SJSA1 (cell line): Measurements from ENCODE around the gene CEP135. TPM values are rescaled to one million over a fixed set of nuclear protein-coding genes. Genes with fewer than 3 reads are reported as not detected.
A peak's percentile ranks its signal among the peaks of the same experiment; 100 is the strongest.

Experiments used
- DNase-seq, 2 experiments: peaks; one replicate each; pipeline ENCODE4 v3.0.0-alpha.2; 2015 to 2020; ENCODE audit warnings: low spot score in 2 of 2, low read depth in 1 of 2
- H3K27ac ChIP-seq: fragments of 250-450 bp; sonication (Bioruptor Pico); 2 replicates; pipeline ENCODE4 v1.5.1; 2020; ENCODE audit warnings: mild to moderate bottlenecking, moderate library complexity
- H3K27me3 ChIP-seq: fragments of 250-450 bp; sonication (Bioruptor Pico); replicated peaks from 2 replicates; pipeline ENCODE4 v1.5.1; 2020; ENCODE audit warnings: mild to moderate bottlenecking, moderate library complexity
- H3K36me3 ChIP-seq: fragments of 250-450 bp; sonication (Bioruptor Pico); 2 replicates; pipeline ENCODE4 v1.5.1; 2020; ENCODE audit warnings: mild to moderate bottlenecking
- H3K4me1 ChIP-seq: fragments of 250-450 bp; sonication (Bioruptor Pico); replicated peaks from 2 replicates; pipeline ENCODE4 v1.6.1; 2021; ENCODE audit warnings: mild to moderate bottlenecking
- H3K4me3 ChIP-seq: fragments of 250-450 bp; sonication (Bioruptor Pico); 2 replicates; pipeline ENCODE4 v1.5.1; 2020; ENCODE audit warnings: mild to moderate bottlenecking
- H3K9me3 ChIP-seq: fragments of 250-450 bp; sonication (Bioruptor Pico); replicated peaks from 2 replicates; pipeline ENCODE4 v1.5.1; 2020; ENCODE audit warnings: mild to moderate bottlenecking
- total RNA-seq: library from RNA; depleted of rRNA; stranded (reverse); fragments of >200 nt; shearing (Covaris generic); gene quantifications from 2 replicates; pipeline ENCODE4 v1.2.3, GENCODE V29; 2014; rRNA removed

Gene CEP135, protein sequence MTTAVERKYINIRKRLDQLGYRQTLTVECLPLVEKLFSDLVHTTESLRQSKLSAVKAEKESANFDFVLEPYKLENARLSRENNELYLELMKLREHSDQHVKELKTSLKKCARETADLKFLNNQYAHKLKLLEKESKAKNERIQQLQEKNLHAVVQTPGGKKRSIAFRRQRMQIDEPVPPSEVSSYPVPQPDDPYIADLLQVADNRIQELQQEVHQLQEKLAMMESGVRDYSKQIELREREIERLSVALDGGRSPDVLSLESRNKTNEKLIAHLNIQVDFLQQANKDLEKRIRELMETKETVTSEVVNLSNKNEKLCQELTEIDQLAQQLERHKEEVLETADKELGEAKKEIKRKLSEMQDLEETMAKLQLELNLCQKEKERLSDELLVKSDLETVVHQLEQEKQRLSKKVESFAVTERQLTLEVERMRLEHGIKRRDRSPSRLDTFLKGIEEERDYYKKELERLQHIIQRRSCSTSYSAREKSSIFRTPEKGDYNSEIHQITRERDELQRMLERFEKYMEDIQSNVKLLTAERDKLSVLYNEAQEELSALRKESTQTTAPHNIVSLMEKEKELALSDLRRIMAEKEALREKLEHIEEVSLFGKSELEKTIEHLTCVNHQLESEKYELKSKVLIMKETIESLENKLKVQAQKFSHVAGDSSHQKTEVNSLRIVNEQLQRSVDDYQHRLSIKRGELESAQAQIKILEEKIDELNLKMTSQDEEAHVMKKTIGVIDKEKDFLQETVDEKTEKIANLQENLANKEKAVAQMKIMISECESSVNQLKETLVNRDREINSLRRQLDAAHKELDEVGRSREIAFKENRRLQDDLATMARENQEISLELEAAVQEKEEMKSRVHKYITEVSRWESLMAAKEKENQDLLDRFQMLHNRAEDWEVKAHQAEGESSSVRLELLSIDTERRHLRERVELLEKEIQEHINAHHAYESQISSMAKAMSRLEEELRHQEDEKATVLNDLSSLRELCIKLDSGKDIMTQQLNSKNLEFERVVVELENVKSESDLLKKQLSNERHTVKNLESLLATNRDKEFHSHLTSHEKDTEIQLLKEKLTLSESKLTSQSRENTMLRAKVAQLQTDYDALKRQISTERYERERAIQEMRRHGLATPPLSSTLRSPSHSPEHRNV
- 11.5 and 14.0 TPM in 2 replicates for total RNA-seq

DNA sequence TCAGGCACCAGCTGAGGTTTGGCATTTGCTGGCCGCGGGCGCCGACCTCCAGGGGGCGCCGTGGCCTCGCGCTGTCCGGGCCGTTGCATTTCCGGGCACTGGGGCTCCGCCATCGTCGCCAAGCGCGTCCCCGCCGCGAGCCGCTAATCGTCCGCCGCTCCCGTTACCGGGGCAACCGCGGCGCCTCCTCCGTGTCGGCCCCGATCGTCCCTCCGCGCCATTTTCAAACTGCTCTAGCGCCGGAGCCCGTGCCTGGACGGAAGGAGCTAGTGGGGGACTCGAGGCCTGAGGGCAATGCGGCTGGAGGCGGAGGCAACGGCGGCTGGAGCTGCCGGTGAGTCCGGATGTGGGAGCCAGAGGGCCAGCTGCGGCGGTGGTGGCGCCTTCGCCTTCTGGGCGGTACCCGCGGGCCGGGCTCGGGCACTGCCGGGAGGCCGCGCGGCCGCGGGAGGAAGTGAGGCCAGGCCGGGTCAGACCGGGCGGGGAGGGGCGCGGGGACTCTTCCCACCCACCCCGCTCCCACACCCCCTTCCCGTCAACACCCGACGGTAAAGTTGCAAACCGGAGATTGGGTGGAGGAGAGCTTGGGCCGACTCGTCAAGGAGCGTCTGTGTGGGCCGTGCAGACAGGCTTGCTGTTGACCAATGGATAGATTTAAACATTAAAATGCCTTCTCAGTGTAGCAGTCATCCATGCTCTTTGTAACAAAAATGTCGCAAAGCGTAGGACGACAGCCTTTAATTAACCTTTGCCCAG lies at the start of gene CEP135:
Gene CEP135, plus strand, starts transcription at position 220 of the 756 bp plus-strand sequence. CDS start 3,186 bp downstream, outside the sequence.
- peak; percentile 91 to 97 for DNase-seq
- Histone ChIP-seq H3K27me3 (no peaks in the 10 kb centered on the region), H3K27ac (peak within 1 kb of the TSS; percentile 100), H3K9me3 (no peaks in the 10 kb centered on the region), H3K36me3 (peaks cover 35% of the 10 kb centered on the region), H3K4me1 (peaks cover 34% of the 10 kb centered on the region), H3K4me3 (peak within 1 kb of the TSS; percentile 90)

DNA sequence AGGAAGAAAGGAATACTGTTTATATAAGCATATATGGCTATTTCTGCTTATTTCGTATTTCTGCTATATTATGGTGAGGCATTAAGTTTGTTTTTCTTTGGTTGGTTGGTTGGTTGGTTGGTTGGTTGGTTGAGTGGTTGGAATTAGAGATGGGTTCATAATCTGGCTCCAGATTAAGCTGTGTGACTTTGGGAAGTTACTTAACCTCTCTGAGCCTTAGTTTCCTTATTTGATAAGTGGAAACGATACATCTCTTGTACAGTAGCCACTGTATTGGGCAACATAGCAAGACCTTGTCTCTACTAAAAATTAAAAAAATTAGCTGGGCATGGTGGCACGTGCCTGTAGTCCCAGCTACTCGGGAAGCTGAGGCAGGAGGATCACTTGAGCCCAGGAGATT lies 46.1 kb upstream of the CEP135 start:
- Histone ChIP-seq H3K36me3 (peaks cover 33% of the 10 kb centered on the region), H3K4me1 (no peaks in the 10 kb centered on the region; the same call in 1 of the 2 replicates), H3K27me3 (no peaks in the 10 kb centered on the region), H3K4me3 (no peak overlapping the region), H3K27ac (no peak overlapping the region), H3K9me3 (no peaks in the 10 kb centered on the region)
- no peak for DNase-seq

DNA sequence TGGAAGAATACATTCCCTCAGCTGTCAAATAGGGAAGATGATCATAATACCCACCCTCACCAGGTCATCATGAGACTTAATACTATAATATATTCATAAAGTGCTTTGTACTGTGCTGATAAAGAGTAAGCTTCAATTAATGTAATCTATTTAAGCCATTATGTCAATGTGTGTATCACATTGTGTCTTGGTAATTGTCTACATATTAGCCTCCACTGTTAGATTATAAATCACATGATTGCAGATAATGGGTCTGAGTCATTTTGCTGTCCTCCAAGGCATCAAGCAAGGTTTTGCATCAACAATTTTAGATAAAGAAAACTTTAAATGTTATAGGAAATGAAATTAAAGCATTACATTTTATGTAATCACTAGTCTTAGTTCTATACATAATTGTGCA lies 45.2 kb upstream of the CEP135 start:
- Histone ChIP-seq H3K4me3 (no peak overlapping the region), H3K9me3 (no peaks in the 10 kb centered on the region), H3K36me3 (peaks cover 33% of the 10 kb centered on the region), H3K27ac (no peak overlapping the region), H3K4me1 (no peaks in the 10 kb centered on the region; the same call in 1 of the 2 replicates), H3K27me3 (no peaks in the 10 kb centered on the region)
- DNase-seq: no peak

DNA sequence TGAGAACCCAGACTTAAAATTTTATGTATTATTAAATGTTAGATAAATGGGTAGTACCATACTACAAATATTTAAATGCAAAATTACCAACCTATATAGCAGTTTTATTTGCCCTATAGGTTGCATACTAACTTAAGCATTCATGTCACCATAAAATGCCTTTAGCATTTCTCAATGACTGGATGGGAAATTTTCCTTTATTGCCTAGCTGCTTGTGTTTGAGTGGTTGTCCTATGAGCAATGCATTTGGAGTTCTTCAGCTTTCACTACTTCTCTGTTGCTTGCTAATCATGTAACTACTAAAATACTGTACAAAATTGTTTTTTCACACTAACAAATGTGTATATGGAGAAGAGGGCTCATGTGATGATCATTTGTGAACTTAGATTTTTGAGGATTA lies 44.2 kb upstream of the CEP135 start:
- Histone ChIP-seq H3K27ac (no peak overlapping the region), H3K4me3 (no peak overlapping the region), H3K36me3 (peaks cover 29% of the 10 kb centered on the region), H3K27me3 (no peaks in the 10 kb centered on the region), H3K4me1 (no peaks in the 10 kb centered on the region; the same call in 1 of the 2 replicates), H3K9me3 (no peaks in the 10 kb centered on the region)
- DNase-seq: no peak

DNA sequence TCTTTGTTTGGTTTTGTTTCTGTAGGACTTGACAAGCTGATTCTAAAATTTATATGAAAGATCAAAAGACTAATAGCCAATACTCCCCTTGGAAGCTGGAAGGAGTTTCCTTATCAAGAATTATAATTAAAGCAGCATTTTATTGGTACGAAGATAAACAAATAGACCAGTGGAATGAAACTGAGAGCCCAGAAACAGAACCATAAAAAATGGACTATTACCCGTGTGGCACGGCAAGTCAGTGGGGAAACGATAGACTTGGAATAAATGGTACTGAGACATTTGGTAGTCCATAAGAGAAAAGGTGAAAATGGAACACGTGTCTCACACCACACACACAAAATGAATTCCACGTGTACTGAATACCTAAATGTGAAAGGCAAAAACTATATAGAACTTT lies 42.4 kb upstream of the CEP135 start:
- Histone ChIP-seq H3K4me3 (no peak overlapping the region), H3K36me3 (peaks cover 22% of the 10 kb centered on the region), H3K4me1 (no peaks in the 10 kb centered on the region; the same call in 1 of the 2 replicates), H3K27ac (no peak overlapping the region), H3K27me3 (no peaks in the 10 kb centered on the region), H3K9me3 (no peaks in the 10 kb centered on the region)
- no peak for DNase-seq

DNA sequence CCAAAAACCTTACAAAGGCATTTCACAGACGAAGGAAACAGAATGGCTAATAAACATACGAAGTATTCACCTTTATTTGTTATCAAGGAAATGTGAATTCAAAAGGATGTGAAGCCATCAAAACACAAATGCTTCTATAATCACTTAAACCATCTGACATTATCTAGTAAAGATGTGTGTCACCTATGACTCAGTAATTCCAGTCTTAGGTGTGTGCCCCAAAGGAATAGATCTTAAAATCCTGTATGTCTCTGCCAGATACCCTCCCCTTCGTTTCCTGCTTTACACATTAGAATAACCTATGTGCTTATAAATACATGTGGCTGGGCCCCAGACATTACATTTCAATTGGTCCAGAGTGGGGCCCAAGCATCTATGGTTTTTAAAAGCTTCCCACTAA lies 41.8 kb upstream of the CEP135 start:
- Histone ChIP-seq H3K27me3 (no peaks in the 10 kb centered on the region), H3K9me3 (no peaks in the 10 kb centered on the region), H3K36me3 (peaks cover 20% of the 10 kb centered on the region), H3K4me1 (no peaks in the 10 kb centered on the region; the same call in 1 of the 2 replicates), H3K27ac (no peak overlapping the region), H3K4me3 (no peak overlapping the region)
- DNase-seq: no peak

DNA sequence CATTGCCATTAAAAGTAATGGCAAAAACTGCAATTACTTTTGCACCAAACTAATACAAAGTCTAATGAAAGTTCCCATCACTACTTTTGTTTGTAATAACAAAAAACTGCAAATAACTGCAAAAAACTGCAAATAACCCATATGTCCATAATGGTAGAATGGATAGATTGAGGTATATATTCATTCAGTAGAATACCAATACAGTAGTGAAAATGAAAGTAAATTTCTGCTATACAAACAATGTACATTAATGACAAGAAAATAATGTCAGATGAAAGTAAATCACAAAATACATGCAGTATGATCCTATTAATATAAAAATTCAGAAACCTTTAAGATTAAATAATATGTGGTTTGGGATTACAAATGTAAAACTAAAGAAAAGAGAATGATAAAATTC lies 41.3 kb upstream of the CEP135 start:
- H3K27me3 ChIP-seq: no peaks in the 10 kb centered on the region
- H3K27ac ChIP-seq: no peak overlapping the region
- DNase-seq: no peak
- H3K4me1 ChIP-seq: no peaks in the 10 kb centered on the region; the same call in 1 of the 2 replicates
- no peak overlapping the region for H3K4me3 ChIP-seq
- no peaks in the 10 kb centered on the region for H3K9me3 ChIP-seq
- peaks cover 17% of the 10 kb centered on the region for H3K36me3 ChIP-seq

DNA sequence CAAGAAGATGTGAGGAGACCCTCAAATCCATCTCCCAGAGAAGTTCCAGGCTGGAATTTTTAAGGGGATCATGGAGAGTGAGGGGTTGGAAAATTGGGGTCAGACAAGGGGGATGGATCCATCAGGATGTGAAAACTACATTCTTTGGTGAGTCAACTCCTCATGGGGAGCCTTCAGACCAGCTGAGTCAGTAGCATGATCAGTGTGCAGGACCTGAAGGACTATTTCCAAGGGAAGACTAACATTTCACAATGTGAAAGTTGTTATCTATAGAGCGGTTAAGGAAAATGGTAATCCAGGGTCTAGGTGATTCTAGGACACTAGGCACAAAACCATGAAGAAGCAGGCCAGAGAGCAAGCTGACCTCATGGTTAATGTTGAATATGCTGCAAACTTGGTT lies 38.6 kb upstream of the CEP135 start:
- no peak for DNase-seq
- H3K4me3 ChIP-seq: no peak overlapping the region
- no peaks in the 10 kb centered on the region; the same call in 1 of the 2 replicates for H3K4me1 ChIP-seq
- peaks cover 3% of the 10 kb centered on the region; the same call in 1 of the 2 replicates for H3K36me3 ChIP-seq
- no peaks in the 10 kb centered on the region for H3K27me3 ChIP-seq
- H3K9me3 ChIP-seq: no peaks in the 10 kb centered on the region
- no peak overlapping the region for H3K27ac ChIP-seq

DNA sequence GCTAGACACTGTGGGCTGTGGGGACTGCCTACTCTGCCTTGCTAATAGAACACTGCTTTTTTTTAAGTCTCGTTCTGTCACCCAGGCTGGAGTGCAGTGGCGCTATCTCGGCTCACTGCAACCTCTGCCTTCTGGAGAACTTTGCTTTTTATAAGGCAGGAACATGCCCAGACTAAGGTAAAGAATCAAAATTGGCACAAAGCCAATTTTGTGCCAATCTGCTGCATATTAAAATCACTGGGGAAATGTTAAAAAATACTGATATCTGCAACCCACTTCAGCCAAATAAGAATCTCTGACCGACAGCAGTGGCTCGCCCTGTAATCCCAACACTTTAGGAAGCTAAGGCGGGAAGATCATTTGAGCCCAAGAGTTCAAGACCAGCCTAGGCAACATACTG lies 36.5 kb upstream of the CEP135 start:
- DNase-seq: no peak
- H3K9me3 ChIP-seq: no peaks in the 10 kb centered on the region

DNA sequence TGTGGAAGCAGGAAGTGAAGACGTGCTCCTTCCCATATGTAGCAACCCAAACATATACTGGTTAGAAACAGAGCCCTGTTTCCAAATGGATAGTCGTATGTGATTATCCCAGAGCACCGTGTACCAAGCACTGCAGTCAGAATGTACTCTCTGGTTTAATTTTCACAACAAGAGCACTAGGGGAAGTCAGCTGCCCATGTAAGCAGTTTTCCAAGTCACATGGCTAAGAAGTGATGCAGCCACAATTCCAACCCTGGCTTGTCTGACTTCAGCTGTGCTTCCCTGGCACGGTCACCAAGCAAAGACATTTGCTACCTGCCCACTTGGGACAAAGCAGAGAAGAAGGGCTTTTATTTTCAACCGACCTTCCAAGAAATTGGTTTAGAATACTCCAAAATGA lies 28.2 kb upstream of the CEP135 start:
- no peak overlapping the region for H3K4me3 ChIP-seq
- no peak overlapping the region for H3K27ac ChIP-seq
- no peak for DNase-seq
- H3K36me3 ChIP-seq: no peaks in the 10 kb centered on the region
- no peaks in the 10 kb centered on the region for H3K27me3 ChIP-seq
- peaks cover 4% of the 10 kb centered on the region; the same call in 1 of the 2 replicates for H3K4me1 ChIP-seq
- no peaks in the 10 kb centered on the region for H3K9me3 ChIP-seq

More for the DNA sequence above, 36.5 kb upstream of the CEP135 start:
- Histone ChIP-seq H3K4me1 (no peaks in the 10 kb centered on the region; the same call in 1 of the 2 replicates), H3K27me3 (no peaks in the 10 kb centered on the region), H3K27ac (no peak overlapping the region), H3K4me3 (no peak overlapping the region), H3K36me3 (no peaks in the 10 kb centered on the region)

DNA sequence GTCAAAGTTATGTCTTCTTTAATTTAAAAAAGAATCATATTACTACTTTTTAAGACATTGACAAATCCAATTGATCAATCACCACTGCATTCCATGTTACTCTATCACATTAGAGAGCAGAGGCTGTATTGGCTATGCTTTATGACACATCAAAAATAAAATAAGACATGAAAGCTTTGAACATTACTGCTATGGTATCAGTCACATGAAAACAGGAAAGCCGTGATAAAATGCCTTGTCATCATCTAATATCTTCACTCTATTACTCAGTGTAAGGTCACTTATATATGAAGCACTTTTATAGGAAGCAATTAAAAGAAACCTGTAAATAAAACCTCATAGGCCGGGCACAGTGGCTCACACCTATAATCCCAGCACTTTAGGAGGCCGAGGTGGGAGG lies 27.7 kb upstream of the CEP135 start:
- no peak for DNase-seq
- Histone ChIP-seq H3K36me3 (no peaks in the 10 kb centered on the region), H3K4me1 (peaks cover 4% of the 10 kb centered on the region; the same call in 1 of the 2 replicates), H3K27me3 (no peaks in the 10 kb centered on the region), H3K9me3 (no peaks in the 10 kb centered on the region), H3K4me3 (no peak overlapping the region), H3K27ac (no peak overlapping the region)

DNA sequence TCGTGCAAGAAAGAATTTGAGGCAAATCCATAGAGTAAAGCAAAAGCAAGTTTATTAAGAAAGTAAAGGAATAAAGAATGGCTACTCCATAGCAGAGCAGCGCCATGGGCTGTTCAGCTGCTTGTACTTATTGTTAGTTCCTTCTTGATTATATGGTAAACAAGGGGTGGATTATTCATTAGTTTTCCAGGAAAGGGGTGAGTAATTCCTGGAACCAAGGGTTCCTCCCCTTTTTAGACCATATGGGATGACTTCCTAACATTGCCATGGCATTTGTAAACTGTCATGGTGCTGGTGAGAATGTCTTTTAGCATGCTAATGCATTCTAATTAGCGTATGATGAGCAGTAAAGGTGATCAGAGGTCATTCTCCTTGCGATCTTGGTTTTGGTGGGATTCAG lies 23.5 kb upstream of the CEP135 start:
- H3K27ac ChIP-seq: no peak overlapping the region
- H3K4me3 ChIP-seq: no peak overlapping the region
- peaks cover 4% of the 10 kb centered on the region; the same call in 1 of the 2 replicates for H3K4me1 ChIP-seq
- DNase-seq: no peak
- 0 out of 2 replicates have a peak, but pooled peaks cover 6% of the 10 kb centered on the region for H3K36me3 ChIP-seq
- no peaks in the 10 kb centered on the region for H3K27me3 ChIP-seq
- no peaks in the 10 kb centered on the region for H3K9me3 ChIP-seq

DNA sequence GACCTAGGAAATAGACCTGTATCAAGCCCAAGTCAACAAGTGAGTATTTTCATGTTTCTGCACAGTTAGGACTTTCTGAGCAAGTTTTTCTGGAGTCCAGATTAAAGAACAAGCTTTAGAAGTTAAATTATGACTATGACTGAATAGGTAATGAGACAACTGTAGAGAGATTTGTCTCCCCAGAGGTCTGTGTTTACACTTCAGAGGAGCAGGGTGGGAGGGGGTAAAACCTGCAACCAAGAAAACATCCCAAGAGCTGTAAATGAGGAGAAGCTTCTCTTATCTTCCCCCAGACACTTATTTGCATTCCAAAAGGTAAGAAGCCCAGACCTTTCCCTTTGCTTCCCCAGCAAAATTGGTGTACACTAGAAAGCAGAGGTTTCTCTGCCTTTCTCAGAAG lies 22.1 kb upstream of the CEP135 start:
- no peak overlapping the region for H3K27ac ChIP-seq
- 0 out of 2 replicates have a peak, but pooled peaks cover 6% of the 10 kb centered on the region for H3K36me3 ChIP-seq

More for the DNA sequence above, 22.1 kb upstream of the CEP135 start:
- Histone ChIP-seq H3K4me1 (peaks cover 11% of the 10 kb centered on the region), H3K4me3 (no peak overlapping the region), H3K27me3 (no peaks in the 10 kb centered on the region), H3K9me3 (no peaks in the 10 kb centered on the region)
- DNase-seq: no peak
